Activated CD8-positive, alpha-beta memory T cell treated with anti-CD3 and anti-CD28 coated beads, Interleukin-2, amount 10 ng/mL, durations not matched to agents 7 days and 5 days (primary cell): Measurements from ENCODE around the gene TRAF3IP3. TPM values are rescaled to one million over a fixed set of nuclear protein-coding genes. Genes with fewer than 3 reads are reported as not detected.

Source experiments
- ATAC-seq: fragments of 150-1000 bp; cut with Tn5 transposase; one replicate; pipeline ENCODE4 v1.10.0; 2021; ENCODE audit warnings: moderate library complexity
- CTCF ChIA-PET: fragments of 350-600 bp; sonication (Branson Sonifier 250); formaldehyde crosslinking; loops from one replicate; lab custom pipeline; 2021; ENCODE audit warnings: antibody characterized with exemption; lab: Charles Lee
- DNase-seq: peaks from one replicate; pipeline ENCODE4 v3.0.0-alpha.2; 2020
- H3K27ac Mint-ChIP-seq: one replicate; pipeline ENCODE4 v1.8.0; 2021; ENCODE audit warnings: mild to moderate bottlenecking, mixed read lengths
- H3K27me3 Mint-ChIP-seq: one replicate; pipeline ENCODE4 v1.8.0; 2021; ENCODE audit warnings: mixed read lengths
- H3K36me3 Mint-ChIP-seq: one replicate; pipeline ENCODE4 v1.8.0; 2021; ENCODE audit warnings: mild to moderate bottlenecking, mixed read lengths
- H3K4me1 Mint-ChIP-seq: one replicate; pipeline ENCODE4 v1.8.0; 2021; ENCODE audit warnings: mixed read lengths
- H3K4me3 Mint-ChIP-seq: one replicate; pipeline ENCODE4 v1.8.0; 2021; ENCODE audit warnings: mild to moderate bottlenecking, moderate library complexity, mixed read lengths
- H3K9me3 Mint-ChIP-seq: one replicate; pipeline ENCODE4 v1.8.0; 2022; ENCODE audit warnings: low read depth, mixed read lengths
- total RNA-seq, 2 experiments: library from RNA; stranded (reverse); gene quantifications; one replicate each; pipeline ENCODE4 v1.2.3, GENCODE V29; 2021

TRAF3IP3 gene
- total RNA-seq, 2 experiments from 2014 or later = 351 to 406 TPM

GRCh38 chr1:209758400-209758799 is 2.5 kb downstream of the TRAF3IP3 start:
- Mint-ChIP-seq H3K36me3 (peaks cover 77% of the 10 kb centered on the region), H3K4me1 (peaks cover 75% of the 10 kb centered on the region), H3K4me3 (peak overlapping the region; percentile 95), H3K27me3 (no peaks in the 10 kb centered on the region), H3K9me3 (no peaks in the 10 kb centered on the region), H3K27ac (peak overlapping the region; percentile 93)
- CTCF ChIA-PET = interaction anchor here (1.2 to 3.8 kb wide), 4 partner anchors 9 to 26 kb away, joined by 3 to 47 read pairs (median 10); partner anchors contain the start of gene C1orf74
- ATAC-seq (no peak), DNase-seq (no peak)

DNA sequence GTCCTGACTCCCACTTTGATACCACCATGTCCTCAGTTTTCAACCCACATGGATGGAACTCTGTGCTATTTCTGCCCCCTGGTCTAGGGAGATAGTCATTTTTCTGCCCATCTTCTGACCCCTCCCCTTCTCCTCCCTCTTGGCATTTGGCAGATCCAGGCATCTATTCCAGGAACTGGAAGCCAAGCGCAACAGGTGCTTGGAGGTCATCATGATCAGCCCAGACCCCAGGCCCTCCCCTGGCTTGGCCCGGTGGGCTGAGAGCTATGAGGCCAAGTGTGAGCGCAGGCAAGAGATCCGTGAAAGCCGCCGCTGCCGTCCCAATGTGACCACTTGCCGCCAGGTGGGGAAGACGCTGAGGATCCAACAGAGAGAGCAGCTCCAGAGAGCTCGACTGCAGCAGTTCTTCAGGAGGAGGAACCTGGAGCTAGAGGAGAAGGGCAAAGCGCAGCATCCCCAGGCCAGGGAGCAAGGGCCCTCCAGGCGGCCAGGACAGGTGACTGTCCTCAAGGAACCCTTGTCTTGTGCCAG is 4.0 kb downstream of the TRAF3IP3 start:
- Mint-ChIP-seq H3K36me3 (peaks cover 85% of the 10 kb centered on the region), H3K9me3 (no peaks in the 10 kb centered on the region), H3K4me3 (peak overlapping the region; percentile 23), H3K27me3 (no peaks in the 10 kb centered on the region), H3K4me1 (peaks cover 75% of the 10 kb centered on the region), H3K27ac (peak overlapping the region; percentile 44)
- no peak for DNase-seq
- CTCF ChIA-PET = interaction anchor here (1.1 to 3.8 kb wide), 4 partner anchors 8 to 24 kb away, joined by 4 to 17 read pairs (median 4); partner anchors contain the start of gene C1orf74
- ATAC-seq = no peak

- H3K27me3 Mint-ChIP-seq = no peaks in the 10 kb centered on the region
Measured at GRCh38 chr1:209761011-209761635, 5.3 kb downstream of the TRAF3IP3 start.

DNA sequence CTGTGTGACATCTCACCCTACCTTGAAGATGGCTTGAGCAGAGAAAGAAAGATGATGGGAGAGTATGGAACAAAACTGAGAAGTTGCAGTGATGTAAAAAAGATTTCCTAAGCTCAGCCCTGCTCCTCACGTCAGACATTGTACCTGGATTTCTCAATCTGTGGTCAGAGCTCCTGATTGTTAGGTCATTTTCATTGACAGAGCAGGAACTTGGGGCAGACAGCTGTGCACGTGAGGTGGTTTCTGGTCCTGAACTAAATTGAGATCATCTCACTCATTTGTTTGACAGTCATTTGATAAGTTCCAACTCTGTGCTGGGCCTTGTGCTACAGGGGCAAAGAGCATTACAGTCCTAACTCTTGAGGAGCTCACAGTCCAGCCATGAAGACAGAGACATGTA is 10.2 kb downstream of the TRAF3IP3 start:
- peaks cover 51% of the 10 kb centered on the region for H3K36me3 Mint-ChIP-seq
- peak; percentile 59 for DNase-seq

More at GRCh38 chr1:209761011-209761635, 5.3 kb downstream of the TRAF3IP3 start:
- peak overlapping the region; percentile 76 for H3K27ac Mint-ChIP-seq
- DNase-seq = no peak
- peaks cover 87% of the 10 kb centered on the region for H3K36me3 Mint-ChIP-seq
- peaks cover 75% of the 10 kb centered on the region for H3K4me1 Mint-ChIP-seq
- peak overlapping the region; percentile 34 for H3K4me3 Mint-ChIP-seq
- no peaks in the 10 kb centered on the region for H3K9me3 Mint-ChIP-seq
- CTCF ChIA-PET = interaction anchor here (1.0 to 3.8 kb wide), 4 partner anchors 10 to 32 kb away, joined by 3 to 17 read pairs (median 5); no protein-coding TSS in a partner anchor
- ATAC-seq = no peak

DNA sequence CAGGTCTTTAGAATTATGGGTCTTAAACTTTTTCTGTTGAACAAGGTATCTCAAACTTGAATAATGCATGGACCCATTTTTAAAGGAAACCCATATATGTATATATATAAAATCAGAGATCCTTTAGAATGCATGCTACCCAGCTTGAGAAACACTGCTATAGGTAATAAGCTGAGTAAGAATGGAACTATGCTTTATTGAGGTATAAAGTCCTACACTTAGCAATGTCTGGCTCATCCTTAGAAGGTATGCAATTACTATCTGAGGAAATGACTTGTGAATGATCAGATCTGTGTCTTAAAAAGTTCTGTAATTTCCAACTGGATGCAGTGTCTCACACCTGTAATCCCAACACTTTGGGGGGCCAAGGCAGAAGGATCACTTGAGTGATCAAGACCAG is 11.2 kb downstream of the TRAF3IP3 start:
- Mint-ChIP-seq H3K9me3 (no peaks in the 10 kb centered on the region), H3K27ac (peak overlapping the region; percentile 79), H3K4me1 (peaks cover 60% of the 10 kb centered on the region), H3K4me3 (peak overlapping the region; percentile 56), H3K36me3 (peaks cover 42% of the 10 kb centered on the region), H3K27me3 (no peaks in the 10 kb centered on the region)
- CTCF ChIA-PET = interaction anchor here (1.1 to 5.4 kb wide), 6 partner anchors 8 to 74 kb away, joined by 3 to 105 read pairs (median 8); partner anchors contain the start of gene TRAF3IP3
- DNase-seq = no peak
- ATAC-seq = no peak

More for the DNA sequence above, 10.2 kb downstream of the TRAF3IP3 start:
- CTCF ChIA-PET = interaction anchor here (1.1 to 5.4 kb wide), 4 partner anchors 9 to 73 kb away, joined by 3 to 105 read pairs (median 10); partner anchors contain the start of gene TRAF3IP3
- Mint-ChIP-seq H3K27ac (peak overlapping the region; percentile 79), H3K9me3 (no peaks in the 10 kb centered on the region), H3K27me3 (no peaks in the 10 kb centered on the region), H3K4me3 (peak overlapping the region; percentile 56), H3K4me1 (peaks cover 70% of the 10 kb centered on the region)
- no peak for ATAC-seq

GRCh38 chr1:209767706-209768105 is 11.9 kb downstream of the TRAF3IP3 start:
- DNase-seq = no peak
- CTCF ChIA-PET = interaction anchor here (1.1 to 5.4 kb wide), 8 partner anchors 9 to 60 kb away, joined by 3 to 105 read pairs (median 8); partner anchors contain the start of genes C1orf74, TRAF3IP3 and UTP25
- H3K9me3 Mint-ChIP-seq = no peaks in the 10 kb centered on the region
- H3K36me3 Mint-ChIP-seq = peaks cover 36% of the 10 kb centered on the region
- no peak overlapping the region for H3K4me3 Mint-ChIP-seq
- no peak overlapping the region for H3K27ac Mint-ChIP-seq
- no peaks in the 10 kb centered on the region for H3K27me3 Mint-ChIP-seq
- ATAC-seq = no peak
- peaks cover 54% of the 10 kb centered on the region for H3K4me1 Mint-ChIP-seq

DNA sequence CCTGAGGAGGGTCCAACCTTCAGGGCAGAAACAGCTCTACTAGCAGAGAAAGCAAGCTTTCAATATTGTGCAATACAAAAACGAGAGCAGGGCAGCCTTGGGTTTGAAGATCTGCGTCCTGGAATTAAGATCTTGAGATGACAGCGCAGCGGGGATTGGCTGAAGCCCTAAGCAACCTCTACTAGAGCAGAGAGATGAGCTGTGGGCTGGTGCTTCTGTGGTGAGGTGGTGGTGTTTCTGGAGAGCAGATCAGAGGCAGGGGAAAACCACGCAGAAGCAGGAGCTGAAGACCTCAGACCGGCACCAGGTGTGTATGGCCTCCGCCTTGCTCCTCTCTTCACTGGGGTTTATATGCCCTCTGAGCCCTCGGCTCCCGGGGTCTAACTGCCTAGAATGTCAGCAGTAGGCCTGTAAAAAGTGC is 12.5 kb downstream of the TRAF3IP3 start:
- Mint-ChIP-seq H3K4me3 (no peak overlapping the region), H3K27ac (no peak overlapping the region), H3K9me3 (no peaks in the 10 kb centered on the region), H3K27me3 (no peaks in the 10 kb centered on the region), H3K4me1 (peaks cover 47% of the 10 kb centered on the region), H3K36me3 (peaks cover 29% of the 10 kb centered on the region)
- DNase-seq = peak; percentile 97
- ATAC-seq = peak; percentile 80
- CTCF ChIA-PET = interaction anchor here (0.6 to 5.4 kb wide), 10 partner anchors 9 to 166 kb away, joined by 3 to 105 read pairs (median 4); partner anchors contain the start of genes C1orf74, TRAF3IP3 and UTP25

- Mint-ChIP-seq H3K27ac (no peak overlapping the region), H3K27me3 (no peaks in the 10 kb centered on the region), H3K4me3 (no peak overlapping the region), H3K9me3 (no peaks in the 10 kb centered on the region), H3K4me1 (peaks cover 41% of the 10 kb centered on the region), H3K36me3 (peaks cover 25% of the 10 kb centered on the region)
- peak; percentile 65 for ATAC-seq
- peak; percentile 92 for DNase-seq
- CTCF ChIA-PET = interaction anchor here (0.8 to 5.4 kb wide), 8 partner anchors 11 to 76 kb away, joined by 3 to 105 read pairs (median 8); partner anchors contain the start of genes C1orf74, IRF6 and TRAF3IP3
Measured at GRCh38 chr1:209769171-209769904, 13.5 kb downstream of the TRAF3IP3 start.

DNA sequence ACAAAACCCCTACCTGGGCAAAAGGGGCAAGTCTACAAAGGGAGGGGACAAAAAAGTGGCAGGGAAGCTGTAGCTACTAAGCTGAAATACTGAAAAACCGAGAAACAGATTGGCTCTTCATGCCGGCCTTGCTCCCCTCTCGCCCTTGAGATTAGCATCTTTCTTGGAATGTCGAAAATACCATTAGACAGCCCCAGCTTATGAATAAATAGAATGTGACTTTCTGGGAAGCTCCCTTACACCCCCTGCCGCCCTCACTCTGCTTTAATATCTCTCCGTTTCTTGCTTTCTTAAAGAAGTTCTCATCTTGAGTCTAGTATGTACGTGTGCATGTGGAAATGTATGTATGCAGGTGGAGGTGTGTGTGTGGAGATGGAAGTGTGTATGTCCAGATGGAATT is 14.1 kb downstream of the TRAF3IP3 start:
- DNase-seq (no peak), ATAC-seq (no peak)
- H3K4me1 Mint-ChIP-seq = peaks cover 45% of the 10 kb centered on the region
- H3K27me3 Mint-ChIP-seq = no peaks in the 10 kb centered on the region
- no peak overlapping the region for H3K4me3 Mint-ChIP-seq
- H3K36me3 Mint-ChIP-seq = peaks cover 29% of the 10 kb centered on the region
- H3K9me3 Mint-ChIP-seq = no peaks in the 10 kb centered on the region
- no peak overlapping the region for H3K27ac Mint-ChIP-seq
- CTCF ChIA-PET = interaction anchor here (0.8 to 5.4 kb wide), 7 partner anchors 11 to 77 kb away, joined by 3 to 105 read pairs (median 4); partner anchors contain the start of genes C1orf74, IRF6 and TRAF3IP3

GRCh38 chr1:209770636-209771415 is 15.0 kb downstream of the TRAF3IP3 start:
- no peak overlapping the region for H3K4me3 Mint-ChIP-seq
- H3K27me3 Mint-ChIP-seq = no peaks in the 10 kb centered on the region
- CTCF ChIA-PET = interaction anchor here (3.9 to 5.4 kb wide), 2 partner anchors 14 to 20 kb away, joined by 47 to 105 read pairs; partner anchors contain the start of gene TRAF3IP3
- peaks cover 34% of the 10 kb centered on the region for H3K36me3 Mint-ChIP-seq
- H3K9me3 Mint-ChIP-seq = no peaks in the 10 kb centered on the region
- no peak for ATAC-seq
- peaks cover 44% of the 10 kb centered on the region for H3K4me1 Mint-ChIP-seq
- no peak overlapping the region for H3K27ac Mint-ChIP-seq
- no peak for DNase-seq

- Mint-ChIP-seq H3K4me3 (no peak overlapping the region), H3K36me3 (peaks cover 33% of the 10 kb centered on the region), H3K27me3 (no peaks in the 10 kb centered on the region), H3K4me1 (peaks cover 36% of the 10 kb centered on the region), H3K27ac (no peak overlapping the region), H3K9me3 (no peaks in the 10 kb centered on the region)
- no peak for ATAC-seq
- no peak for DNase-seq
- CTCF ChIA-PET = interaction anchor here (1.2 to 4.4 kb wide), 4 partner anchors 10 to 24 kb away, joined by 3 to 18 read pairs (median 4); partner anchors contain the start of genes C1orf74 and TRAF3IP3
Measured at GRCh38 chr1:209772126-209772525, 16.3 kb downstream of the TRAF3IP3 start.

DNA sequence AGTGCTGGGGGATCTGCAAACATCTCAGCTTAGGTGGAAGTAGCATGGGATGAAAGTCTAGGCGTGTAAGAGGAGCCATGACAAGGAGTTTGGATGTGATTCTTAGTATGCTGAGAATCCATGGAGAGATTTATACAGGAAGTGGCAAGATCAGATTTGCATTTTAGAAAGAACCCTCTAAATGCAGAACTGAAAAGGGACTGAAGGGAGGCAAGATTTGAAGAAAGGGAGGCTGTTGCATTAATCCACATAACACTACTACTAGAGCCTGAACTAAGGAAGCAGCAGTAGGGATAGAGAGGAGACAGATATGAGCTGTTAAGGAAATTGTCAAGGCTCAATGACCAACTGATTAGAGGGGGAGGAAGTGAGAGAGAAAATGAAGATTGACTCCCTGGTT is 18.7 kb downstream of the TRAF3IP3 start:
- peak overlapping the region; percentile 6 for H3K27ac Mint-ChIP-seq
- H3K27me3 Mint-ChIP-seq = no peaks in the 10 kb centered on the region
- ATAC-seq (no peak), DNase-seq (no peak)
- CTCF ChIA-PET = interaction anchor here (1.7 to 4.4 kb wide), 3 partner anchors 9 to 19 kb away, joined by 4 to 18 read pairs (median 5); partner anchors contain the start of genes C1orf74 and TRAF3IP3
- no peaks in the 10 kb centered on the region for H3K9me3 Mint-ChIP-seq
- peaks cover 33% of the 10 kb centered on the region for H3K4me1 Mint-ChIP-seq
- no peak overlapping the region for H3K4me3 Mint-ChIP-seq
- peaks cover 56% of the 10 kb centered on the region for H3K36me3 Mint-ChIP-seq
